Pancreas (tissue), 10 donors: ENCODE measurements around the gene BCL6. TPM values are rescaled to one million over a fixed set of nuclear protein-coding genes. Genes with fewer than 3 reads are reported as not detected.

Source experiments
- ATAC-seq, 4 donors: fragments of 200-7000 bp; cut with Tn5 transposase; one replicate each; pipeline versions ENCODE4 v1.8.0 to v1.9.1; 2020; ENCODE audit warnings: mild to moderate bottlenecking in 4 of 4, moderate library complexity in 4 of 4
- DNase-seq, 6 donors: peaks; one replicate each; pipeline ENCODE4 v3.0.0-alpha.2; 2020
- FAIRE-seq: peaks from 2 replicates; lab custom pipeline; 2012; peaks lifted over from hg19 to GRCh38; lab: Jason Lieb, UNC
- H3K27ac ChIP-seq, 4 donors: fragments of 200-600 bp; sonication (generic); 1 replicate in 3 of 4; 2 replicates in 1 of 4; pipeline versions ENCODE4 v1.5.0 to v1.8.0; 2020
- H3K27me3 ChIP-seq, 4 donors: fragments of 200-600 bp; one replicate each; pipeline ENCODE4 v1.8.0; 2021
- H3K36me3 ChIP-seq, 3 donors: fragments of 200-600 bp; sonication (generic) in 1 of 3; one replicate each; pipeline versions ENCODE4 v1.5.0 to v1.8.0; 2020 to 2021
- H3K4me1 ChIP-seq, 3 donors: fragments of 200-600 bp; one replicate each; pipeline ENCODE4 v1.8.0; 2021
- H3K4me3 ChIP-seq, 4 donors: fragments of 200-600 bp; sonication (generic) in 2 of 4; one replicate each; pipeline versions ENCODE4 v1.5.0 to v1.8.0; 2020 to 2021
- H3K9me3 ChIP-seq, 4 donors: fragments of 200-600 bp; one replicate each; pipeline ENCODE4 v1.8.0; 2021
- CTCF ChIP-seq, 4 donors: fragments of 200-600 bp; sonication (generic) in 3 of 4; IDR thresholded peaks; one replicate each; pipeline versions ENCODE4 v1.5.0 to v1.8.0; 2021; ENCODE audit warnings: antibody characterized with exemption in 4 of 4
- WGBS, 2 donors: extraction: QIAGEN DNeasy Blood & Tissue Kit; methylation state at CpG; one replicate each; pipeline ENCODE4 v1.1.7; 2013; 5-methylcytosine and 5-hydroxymethylcytosine counted together
- intact Hi-C, 3 donors: fragments of 100-400 bp; cut with DNase I; formaldehyde crosslinking; loops; one replicate each; pipeline versions ENCODE4 v1.11.1 to v1.14.2; 2022
- polyA plus RNA-seq, 2 donors: library from polyadenylated mRNA; stranded (reverse); fragments of 200-250 nt; gene quantifications; one replicate each; pipeline ENCODE4 v1.2.3, GENCODE V29; 2013
- total RNA-seq, 6 donors: library from RNA; stranded (reverse); fragmentation: NEBNext Ultra II Directional in 4 of 6; extraction: Animal tissue kit (Norgen Biotek cat#: 25700) in 4 of 6; gene quantifications; one replicate each; pipeline versions ENCODE4 v1.2.1 to v1.2.4, GENCODE V29; 2021 to 2023
- donor health status: healthy with polysubstance abuse.
- donor health status: DM: no; HTN: no; CAD: no; lungs with moderate emphysema.
- donor health status: DM: no; HTN: no; CAD: no.
- donor health status: control.
- donor health status: control.
- donor health status: Bipolar disorder and iron deficiency.
- donor health status: DM: yes; HTN: yes; CAD: no.
- donor health status: DM: no; HTN: no; CAD: no.
- donor health status: DM: no; HTN: no; CAD: no.
- donor health status: DM: yes; HTN: yes; CAD: no.

The BCL6 gene
- total and polyA plus RNA-seq, 8 donors = 19.0 to 48.1 (median 30.5) TPM

DNA sequence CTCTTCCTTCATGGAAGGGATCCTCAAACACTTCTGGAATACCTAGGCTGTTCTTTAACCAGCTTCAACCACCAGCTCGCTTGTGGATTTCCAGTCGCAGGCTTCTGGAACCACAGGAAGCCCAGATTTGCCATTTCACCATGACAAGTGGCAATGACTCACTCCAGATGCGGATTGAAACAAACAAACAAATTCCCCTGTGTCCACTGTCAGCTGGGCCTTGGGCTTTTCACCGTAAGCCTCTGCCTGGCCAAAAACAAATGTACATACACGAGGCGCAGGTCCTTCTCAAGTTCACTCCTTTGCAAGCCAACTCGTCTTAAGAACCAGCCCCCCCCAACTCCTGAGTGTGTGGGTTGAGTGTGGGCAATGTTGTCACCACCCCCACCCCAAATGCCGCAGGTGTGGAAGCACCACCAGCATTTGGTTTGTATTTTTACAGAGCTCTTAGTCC is 8.8 kb downstream of the BCL6 start:
- no peaks in the 10 kb centered on the region for H3K9me3 ChIP-seq
- peaks cover 4 to 26% (median 10%) of the 10 kb centered on the region in 3 donors for H3K36me3 ChIP-seq
- intact Hi-C loops = loop anchor here in 2 of 3 donors (5.0 kb wide), 2 partner anchors 1216 to 1221 kb away; no protein-coding TSS in a partner anchor
- no peak for TF ChIP-seq CTCF (IDR thresholded peaks at IDR 0.05)
- H3K27ac ChIP-seq = peak overlapping the region in 1 of 4 donors; percentile 99
- H3K4me3 ChIP-seq = peak overlapping the region in 1 of 4 donors; percentile 75
- FAIRE-seq = no peak
- H3K4me1 ChIP-seq = peaks cover 4 to 14% (median 7%) of the 10 kb centered on the region in 3 donors
- no peak for ATAC-seq
- H3K27me3 ChIP-seq = no peaks in the 10 kb centered on the region
- 71 to 75% methylated on average over 8 of the region's 8 CpGs for WGBS, 2 donors
- no peak for DNase-seq

- no peak for TF ChIP-seq CTCF (IDR thresholded peaks at IDR 0.05)
- no peak for FAIRE-seq
- Histone ChIP-seq H3K9me3 (no peaks in the 10 kb centered on the region), H3K27me3 (no peaks in the 10 kb centered on the region), H3K4me3 (no peak overlapping the region), H3K36me3 (peaks cover 4 to 32% (median 16%) of the 10 kb centered on the region in 3 donors), H3K27ac (peak overlapping the region in 1 of 4 donors; percentile 99), H3K4me1 (peaks cover 4 to 14% (median 7%) of the 10 kb centered on the region in 3 donors)
- intact Hi-C loops = loop anchor here in 2 of 3 donors (5.0 kb wide), 2 partner anchors 1216 to 1221 kb away; no protein-coding TSS in a partner anchor
- 65% methylated on average over 3 of the region's 3 CpGs for WGBS, 2 donors
- no peak for ATAC-seq
- no peak for DNase-seq
Measured at GRCh38 chr3:187735837-187736236, 9.4 kb downstream of the BCL6 start.

GRCh38 chr3:187735383-187735782 is 9.9 kb downstream of the BCL6 start:
- 93 to 95% methylated on average over 3 of the region's 3 CpGs for WGBS, 2 donors
- Histone ChIP-seq H3K27me3 (no peaks in the 10 kb centered on the region), H3K27ac (no peak overlapping the region), H3K4me1 (peaks cover 3 to 10% (median 3%) of the 10 kb centered on the region in 3 donors), H3K9me3 (no peaks in the 10 kb centered on the region), H3K4me3 (no peak overlapping the region), H3K36me3 (peaks cover 4 to 36% (median 20%) of the 10 kb centered on the region in 3 donors)
- DNase-seq (no peak), ATAC-seq (no peak), FAIRE-seq (no peak)
- no peak for TF ChIP-seq CTCF (IDR thresholded peaks at IDR 0.05)
- intact Hi-C loops = loop anchor here in 2 of 3 donors (5.0 kb wide), 2 partner anchors 1217 to 1222 kb away; no protein-coding TSS in a partner anchor

- FAIRE-seq (no peak), ATAC-seq (no peak), DNase-seq (no peak)
- H3K4me1 ChIP-seq = peaks cover 0 to 9% (median 0%) of the 10 kb centered on the region in 3 donors
- H3K9me3 ChIP-seq = no peaks in the 10 kb centered on the region
- no peak overlapping the region for H3K4me3 ChIP-seq
- WGBS, 2 donors = 74 to 82% methylated on average over 3 of the region's 3 CpGs
- H3K27me3 ChIP-seq = no peaks in the 10 kb centered on the region
- H3K36me3 ChIP-seq = peaks cover 4 to 42% (median 25%) of the 10 kb centered on the region in 3 donors
- intact Hi-C loops = loop anchor here in 2 of 3 donors (5.0 kb wide), 2 partner anchors 1217 to 1222 kb away; no protein-coding TSS in a partner anchor
- no peak for TF ChIP-seq CTCF (IDR thresholded peaks at IDR 0.05)
- no peak overlapping the region for H3K27ac ChIP-seq
Measured at GRCh38 chr3:187734841-187735240, 10.4 kb downstream of the BCL6 start.

DNA sequence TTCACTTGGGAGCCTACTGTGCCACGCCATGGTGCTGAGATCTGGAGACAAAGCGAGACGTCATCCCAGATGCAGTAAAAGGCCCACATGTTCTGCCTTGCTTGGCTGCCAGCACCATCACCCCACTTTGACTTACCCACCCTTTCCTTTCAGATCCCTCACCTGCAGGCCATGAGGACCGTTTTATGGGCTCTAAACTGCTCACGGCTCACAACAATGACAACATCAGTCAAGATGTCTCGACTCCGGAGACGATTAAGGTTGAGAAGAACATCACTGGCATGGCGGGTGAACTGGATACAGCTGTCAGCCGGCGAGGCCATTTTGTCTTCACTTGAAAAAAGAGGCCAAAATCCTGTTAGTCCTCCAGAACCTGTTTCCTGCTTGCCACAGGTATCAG is 11.9 kb downstream of the BCL6 start:
- 91 to 93% methylated on average over 11 of the region's 11 CpGs for WGBS, 2 donors

More for the DNA sequence above, 11.9 kb downstream of the BCL6 start:
- Histone ChIP-seq H3K27ac (no peak overlapping the region), H3K4me3 (no peak overlapping the region), H3K9me3 (no peaks in the 10 kb centered on the region), H3K4me1 (peaks cover 0 to 9% (median 0%) of the 10 kb centered on the region in 3 donors), H3K36me3 (peaks cover 13 to 56% (median 39%) of the 10 kb centered on the region in 3 donors), H3K27me3 (no peaks in the 10 kb centered on the region)
- DNase-seq = no peak
- no peak for FAIRE-seq
- intact Hi-C loops = no loop called here
- ATAC-seq = no peak
- TF ChIP-seq CTCF (IDR thresholded peaks at IDR 0.05) = no peak
